ENCODE results near the gene MPRIP. TPM values are rescaled to one million over a fixed set of nuclear protein-coding genes. Genes with fewer than 3 reads are reported as not detected.
"Not testable (repeated sequence)": the region's sequence is repeated elsewhere in the genome, so short reads cannot be mapped to it uniquely, and the experiment has no call there.

Gene MPRIP
- 100 to 1,000 TPM; 130 to 244 (median 155) TPM for total RNA-seq

GRCh38 chr17:17042384-17042736 is at the start of gene MPRIP:
MPRIP (plus strand) TSS chr17:17042457; CDS start chr17:17042849, 392 bp downstream.
- H3K27ac ChIP-seq, result peak within 1 kb of the TSS; percentile 67 to 84 (median 77)
- H3K4me1 ChIP-seq, result peaks cover 22 to 32% of the 10 kb centered on the region in 2 donors
- no peaks in the 10 kb centered on the region for H3K36me3 ChIP-seq
- peak within 1 kb of the TSS; percentile 56 to 74 (median 71) for H3K4me3 ChIP-seq (replicated peaks in 1 of 3)
- no peak for DNase-seq
- intact Hi-C loops (cut with DNase I), result no loop called here
- TF ChIP-seq CTCF (IDR thresholded peaks at IDR 0.05) (no peak), POLR2A (IDR thresholded peaks at IDR 0.05) (peak in 1 of 2 donors; percentile 56)
- H3K9me3 ChIP-seq, result no peaks in the 10 kb centered on the region
- WGBS, 2 donors, result no CpG with 5 or more reads among the region's 67 CpGs
- no peaks in the 10 kb centered on the region for H3K27me3 ChIP-seq

GRCh38 chr17:16994631-16995030 is 47.6 kb upstream of the MPRIP start:
- Histone ChIP-seq H3K27me3 (no peaks in the 10 kb centered on the region), H3K4me3 (replicated peaks in 1 of 3) (no peak overlapping the region), H3K4me1 (peaks cover 0 to 4% of the 10 kb centered on the region in 2 donors), H3K36me3 (no peaks in the 10 kb centered on the region), H3K27ac (no peak overlapping the region), H3K9me3 (no peaks in the 10 kb centered on the region)
- intact Hi-C loops (cut with DNase I), result no loop called here
- TF ChIP-seq CTCF (IDR thresholded peaks at IDR 0.05) (no peak), POLR2A (IDR thresholded peaks at IDR 0.05) (no peak)
- DNase-seq, result no peak
- 84 to 90% methylated on average over 2 of the region's 2 CpGs for WGBS, 2 donors

- Histone ChIP-seq H3K9me3 (no peaks in the 10 kb centered on the region), H3K27me3 (no peaks in the 10 kb centered on the region), H3K4me1 (peaks cover 0 to 4% of the 10 kb centered on the region in 2 donors), H3K4me3 (replicated peaks in 1 of 3) (no peak overlapping the region), H3K36me3 (no peaks in the 10 kb centered on the region), H3K27ac (no peak overlapping the region)
- 89 to 93% methylated on average over 7 of the region's 7 CpGs for WGBS, 2 donors
- no peak for DNase-seq
- TF ChIP-seq POLR2A (IDR thresholded peaks at IDR 0.05) (no peak), CTCF (IDR thresholded peaks at IDR 0.05) (no peak)
- intact Hi-C loops (cut with DNase I), result no loop called here
Observed at GRCh38 chr17:16995930-16996329, 46.3 kb upstream of the MPRIP start.

GRCh38 chr17:16996726-16997125 is 45.5 kb upstream of the MPRIP start:
- H3K36me3 ChIP-seq; intact Hi-C loops (cut with DNase I); DNase-seq; H3K27ac ChIP-seq; H3K4me1 ChIP-seq; H3K9me3 ChIP-seq; H3K4me3 ChIP-seq (replicated peaks in 1 of 3); H3K27me3 ChIP-seq: not testable (repeated sequence)
- 87 to 88% methylated on average over 11 of the region's 11 CpGs for WGBS, 2 donors

GRCh38 chr17:16997514-16998429 is 44.5 kb upstream of the MPRIP start:
- H3K36me3 ChIP-seq, result no peaks in the 10 kb centered on the region
- H3K4me1 ChIP-seq, result peaks cover 5 to 6% of the 10 kb centered on the region in 2 donors
- H3K9me3 ChIP-seq, result no peaks in the 10 kb centered on the region
- no peak overlapping the region for H3K4me3 ChIP-seq (replicated peaks in 1 of 3)
- H3K27me3 ChIP-seq, result no peaks in the 10 kb centered on the region
- H3K27ac ChIP-seq, result no peak overlapping the region
- no peak for TF ChIP-seq POLR2A (IDR thresholded peaks at IDR 0.05)
- TF ChIP-seq CTCF (IDR thresholded peaks at IDR 0.05), result no peak
- intact Hi-C loops (cut with DNase I), result no loop called here
- WGBS, 2 donors, result 83 to 94% methylated on average over 12 to 14 of the region's 14 CpGs
- no peak for DNase-seq
